ENCODE results near the gene ARHGEF12.

The ARHGEF12 gene

GRCh38 chr11:120388261-120388660 lies 52.0 kb downstream of the ARHGEF12 start:
- DNase-seq, result no peak

GRCh38 chr11:120389693-120390584 lies 53.7 kb downstream of the ARHGEF12 start:
- no peak for DNase-seq

GRCh38 chr11:120390585-120390922 lies 54.3 kb downstream of the ARHGEF12 start:
- no peak for DNase-seq

GRCh38 chr11:120391292-120391691 lies 55.1 kb downstream of the ARHGEF12 start:
- no peak for DNase-seq

- DNase-seq, result no peak
Observed at GRCh38 chr11:120391854-120392253, 55.6 kb downstream of the ARHGEF12 start.

- DNase-seq, result no peak
Observed at GRCh38 chr11:120392314-120392713, 56.1 kb downstream of the ARHGEF12 start.

- DNase-seq, result no peak
Observed at GRCh38 chr11:120392793-120393192, 56.6 kb downstream of the ARHGEF12 start.

GRCh38 chr11:120394119-120394518 lies 57.9 kb downstream of the ARHGEF12 start:
- DNase-seq, result no peak

- no peak for DNase-seq
Observed at GRCh38 chr11:120395778-120396177, 59.6 kb downstream of the ARHGEF12 start.

GRCh38 chr11:120398132-120398531 lies 61.9 kb downstream of the ARHGEF12 start:
- no peak for DNase-seq

GRCh38 chr11:120399307-120399706 lies 63.1 kb downstream of the ARHGEF12 start:
- no peak for DNase-seq

GRCh38 chr11:120400564-120401364 lies 64.6 kb downstream of the ARHGEF12 start:
- DNase-seq, result no peak

GRCh38 chr11:120401506-120401905 lies 65.3 kb downstream of the ARHGEF12 start:
- DNase-seq, result no peak

- no peak for DNase-seq
Observed at GRCh38 chr11:120403966-120404365, 67.8 kb downstream of the ARHGEF12 start.

GRCh38 chr11:120404495-120404894 lies 68.3 kb downstream of the ARHGEF12 start:
- DNase-seq, result no peak

GRCh38 chr11:120409655-120410054 lies 73.4 kb downstream of the ARHGEF12 start:
- DNase-seq, result no peak

- DNase-seq, result no peak
Observed at GRCh38 chr11:120410622-120411380, 74.6 kb downstream of the ARHGEF12 start.

GRCh38 chr11:120413480-120413879 lies 77.3 kb downstream of the ARHGEF12 start:
- DNase-seq, result no peak

- DNase-seq, result no peak
Observed at GRCh38 chr11:120420572-120420971, 84.4 kb downstream of the ARHGEF12 start.

- no peak for DNase-seq
Observed at GRCh38 chr11:120424185-120424969, 88.2 kb downstream of the ARHGEF12 start.

GRCh38 chr11:120424970-120425332 lies 88.7 kb downstream of the ARHGEF12 start:
- no peak for DNase-seq

GRCh38 chr11:120425527-120425926 lies 89.3 kb downstream of the ARHGEF12 start:
- DNase-seq, result no peak

- DNase-seq, result no peak
Observed at GRCh38 chr11:120430146-120430545, 93.9 kb downstream of the ARHGEF12 start.

All from activated CD4-positive, alpha-beta T cell treated with anti-CD3 and anti-CD28 coated beads for 4 hours (primary cell).